Kidney (tissue), 14 donors: Measurements from ENCODE around the gene ADARB1. TPM values are rescaled to one million over a fixed set of nuclear protein-coding genes. Genes with fewer than 3 reads are reported as not detected.

ENCODE experiments used
- DNase-seq, 5 donors: peaks; one replicate each; pipeline ENCODE4 v3.0.0-alpha.2; 2013 to 2020
- FAIRE-seq: peaks from 2 replicates; lab custom pipeline; 2012; peaks lifted over from hg19 to GRCh38; lab: Jason Lieb, UNC
- H3K27ac ChIP-seq, 2 donors: one replicate each; pipeline ENCODE4 v1.7.0; 2013; ENCODE audit warnings: low read depth in 2 of 2, low read length in 2 of 2, inconsistent platforms in 1 of 2
- H3K27me3 ChIP-seq: one replicate; pipeline ENCODE4 v1.7.1; 2013; ENCODE audit warnings: low read length, inconsistent platforms; ENCODE audit not compliant: control insufficient read depth, insufficient read depth
- H3K36me3 ChIP-seq, 3 donors: one replicate each; pipeline versions ENCODE4 v1.7.0 to v1.7.1; 2013; ENCODE audit warnings: low read length in 3 of 3, control low read depth in 1 of 3, inconsistent platforms in 1 of 3; ENCODE audit not compliant: insufficient read depth in 3 of 3, control insufficient read depth in 2 of 3
- H3K4me1 ChIP-seq, 3 donors: one replicate each; pipeline versions ENCODE4 v1.7.0 to v1.7.1; 2013; ENCODE audit warnings: low read length in 3 of 3, inconsistent platforms in 1 of 3, low read depth in 1 of 3; ENCODE audit not compliant: control insufficient read depth in 2 of 3, insufficient read depth in 2 of 3
- H3K4me3 ChIP-seq, 3 donors: one replicate each; pipeline versions ENCODE4 v1.7.0 to v1.8.1; 2013; ENCODE audit warnings: low read length in 3 of 3, control low read depth in 1 of 3, inconsistent platforms in 1 of 3
- H3K9ac ChIP-seq, 3 donors: one replicate each; pipeline versions ENCODE4 v1.7.0 to v1.7.1; 2013; ENCODE audit warnings: low read length in 3 of 3, control low read depth in 1 of 3, inconsistent platforms in 1 of 3
- H3K9me3 ChIP-seq, 3 donors: one replicate each; pipeline versions ENCODE4 v1.7.0 to v1.7.1; 2013; ENCODE audit warnings: low read length in 3 of 3, control low read depth in 1 of 3, inconsistent platforms in 1 of 3; ENCODE audit not compliant: control insufficient read depth in 2 of 3, insufficient read depth in 1 of 3
- intact Hi-C: fragments of 100-400 bp; cut with DNase I; formaldehyde crosslinking; loops from one replicate; pipeline ENCODE4 v1.11.1; 2022
- polyA plus RNA-seq: library from polyadenylated mRNA; stranded (reverse); fragments of 350-450 nt; fragmentation: Illumina TruSeq; extraction: RNeasy Lipid Tissue Mini Kit (QIAGEN cat#74804); gene quantifications from one replicate; pipeline ENCODE4 v1.2.3, GENCODE V29; 2014; ENCODE audit warnings: low read depth, low replicate concordance; ENCODE audit not compliant: insufficient read depth
- total RNA-seq: library from RNA; stranded (reverse); fragmentation: NEBNext Ultra II Directional; extraction: Animal tissue kit (Norgen Biotek cat#: 25700); gene quantifications from one replicate; pipeline ENCODE4 v1.2.1, GENCODE V29; 2021
- TF ChIP-seq, protein P1 (sequence below): IDR thresholded peaks from 3 replicates; pipeline ENCODE4 v1.5.1; 2012; ENCODE audit warnings: mild to moderate bottlenecking, moderate library complexity, borderline replicate concordance; ENCODE audit not compliant: insufficient read depth; ENCODE audit errors: extremely low read depth
- donor health status: control.
- donor health status: control.
- donor health status: control.
- donor health status: control.
- donor health status: control.
- donor health status: DM: yes; HTN: yes; CAD: no.
- donor health status: Normal renal cell carcinoma (clear cell type).

Gene ADARB1
- total and polyA plus RNA-seq, 2 donors from 2014 or later: 6.7 to 34.9 TPM

DNA sequence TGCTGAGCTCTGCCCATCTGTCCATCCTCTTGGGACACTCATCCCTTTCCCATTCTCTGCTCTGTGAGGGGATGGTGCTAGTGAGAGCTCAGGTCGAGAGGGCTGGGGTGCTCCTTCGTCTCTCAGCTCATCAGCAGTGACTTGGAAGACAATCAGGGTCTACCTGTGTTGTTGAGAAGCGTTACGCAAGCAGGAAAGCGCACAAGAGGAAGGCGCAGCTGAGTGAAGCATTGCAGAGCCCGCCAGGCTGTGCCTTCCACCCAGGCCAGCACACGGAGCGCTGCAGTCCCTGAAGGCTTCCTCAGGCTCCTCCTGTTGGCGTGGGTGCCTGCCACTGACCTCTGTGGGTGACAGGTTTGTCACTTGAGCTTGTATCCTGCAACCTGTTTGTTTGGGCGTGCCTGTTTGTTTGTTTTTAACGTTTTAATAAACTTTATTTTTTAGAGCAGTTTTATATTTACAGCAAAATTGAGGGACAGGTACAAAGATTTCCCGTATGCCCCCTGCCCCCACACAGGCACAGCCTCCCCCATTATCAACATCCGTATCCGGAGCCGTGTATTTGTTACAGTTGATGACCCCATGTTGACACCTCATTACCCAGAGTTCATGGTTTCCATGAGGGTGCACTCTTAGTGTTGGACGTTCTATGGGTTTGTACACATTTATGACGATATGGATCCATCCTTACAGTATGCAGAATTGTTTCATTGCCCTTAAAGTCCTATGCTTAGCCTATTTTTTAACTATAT lies 36.7 kb downstream of the ADARB1 start:
- DNase-seq (no peak), FAIRE-seq (no peak)
- no peak overlapping the region for H3K9ac ChIP-seq
- no peak overlapping the region for H3K4me3 ChIP-seq
- peaks cover 0 to 12% (median 0%) of the 10 kb centered on the region in 3 donors for H3K4me1 ChIP-seq
- no peaks in the 10 kb centered on the region for H3K9me3 ChIP-seq
- TF ChIP-seq, protein P1, sequence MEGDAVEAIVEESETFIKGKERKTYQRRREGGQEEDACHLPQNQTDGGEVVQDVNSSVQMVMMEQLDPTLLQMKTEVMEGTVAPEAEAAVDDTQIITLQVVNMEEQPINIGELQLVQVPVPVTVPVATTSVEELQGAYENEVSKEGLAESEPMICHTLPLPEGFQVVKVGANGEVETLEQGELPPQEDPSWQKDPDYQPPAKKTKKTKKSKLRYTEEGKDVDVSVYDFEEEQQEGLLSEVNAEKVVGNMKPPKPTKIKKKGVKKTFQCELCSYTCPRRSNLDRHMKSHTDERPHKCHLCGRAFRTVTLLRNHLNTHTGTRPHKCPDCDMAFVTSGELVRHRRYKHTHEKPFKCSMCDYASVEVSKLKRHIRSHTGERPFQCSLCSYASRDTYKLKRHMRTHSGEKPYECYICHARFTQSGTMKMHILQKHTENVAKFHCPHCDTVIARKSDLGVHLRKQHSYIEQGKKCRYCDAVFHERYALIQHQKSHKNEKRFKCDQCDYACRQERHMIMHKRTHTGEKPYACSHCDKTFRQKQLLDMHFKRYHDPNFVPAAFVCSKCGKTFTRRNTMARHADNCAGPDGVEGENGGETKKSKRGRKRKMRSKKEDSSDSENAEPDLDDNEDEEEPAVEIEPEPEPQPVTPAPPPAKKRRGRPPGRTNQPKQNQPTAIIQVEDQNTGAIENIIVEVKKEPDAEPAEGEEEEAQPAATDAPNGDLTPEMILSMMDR: no peak
- no peaks in the 10 kb centered on the region for H3K27me3 ChIP-seq
- intact Hi-C loops: no loop called here
- no peak overlapping the region for H3K27ac ChIP-seq
- no peaks in the 10 kb centered on the region for H3K36me3 ChIP-seq

DNA sequence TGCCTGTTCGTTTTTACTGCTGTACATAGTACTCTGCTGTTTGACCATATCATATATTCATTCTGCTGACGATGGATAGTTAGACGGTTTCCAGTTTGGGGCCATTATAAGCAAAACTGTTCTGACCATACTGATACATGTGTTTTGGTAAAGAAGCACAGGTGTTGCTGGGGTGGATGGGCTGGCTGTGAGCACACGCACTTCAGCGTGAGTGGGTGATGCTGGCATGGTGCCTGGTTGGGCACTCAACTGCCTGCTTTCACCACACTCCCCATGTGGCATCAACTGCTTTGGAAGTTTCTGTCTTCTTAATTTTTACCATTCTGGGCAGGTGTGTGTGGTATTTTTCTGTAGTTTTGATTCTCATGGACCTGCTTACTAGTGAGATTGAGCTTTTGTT lies 37.3 kb downstream of the ADARB1 start:
- no peak for FAIRE-seq
- H3K4me1 ChIP-seq: peaks cover 0 to 12% (median 0%) of the 10 kb centered on the region in 3 donors
- TF ChIP-seq, protein P1: no peak
- no peaks in the 10 kb centered on the region for H3K36me3 ChIP-seq
- H3K27me3 ChIP-seq: no peaks in the 10 kb centered on the region
- intact Hi-C loops: no loop called here
- no peak overlapping the region for H3K4me3 ChIP-seq
- H3K9me3 ChIP-seq: no peaks in the 10 kb centered on the region
- no peak for DNase-seq
- H3K9ac ChIP-seq: no peak overlapping the region
- no peak overlapping the region for H3K27ac ChIP-seq

DNA sequence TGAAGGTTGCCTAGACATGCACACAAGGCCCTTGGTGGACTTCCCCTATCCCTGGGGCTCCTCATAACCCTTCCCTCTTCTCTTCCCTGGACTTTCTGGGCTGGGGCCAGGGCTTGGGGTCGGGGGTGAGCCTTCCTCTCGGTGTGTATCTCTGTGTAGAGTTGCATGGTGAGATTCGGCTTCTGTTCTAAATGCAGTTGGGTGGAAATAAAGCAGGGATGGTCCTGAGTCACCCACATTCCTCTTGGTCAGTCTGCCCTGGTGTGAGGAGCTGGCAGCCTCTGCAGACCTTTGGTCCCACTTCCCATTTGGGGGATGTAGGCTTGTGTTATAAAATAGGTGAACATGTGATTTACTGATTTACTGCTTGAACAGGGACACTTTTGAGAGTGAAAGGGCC lies 38.0 kb downstream of the ADARB1 start:
- FAIRE-seq (no peak), DNase-seq (no peak)
- Histone ChIP-seq H3K27ac (no peak overlapping the region), H3K27me3 (no peaks in the 10 kb centered on the region), H3K36me3 (no peaks in the 10 kb centered on the region), H3K4me3 (no peak overlapping the region), H3K4me1 (peaks cover 0 to 12% (median 0%) of the 10 kb centered on the region in 3 donors), H3K9ac (no peak overlapping the region), H3K9me3 (no peaks in the 10 kb centered on the region)
- TF ChIP-seq, protein P1: no peak
- intact Hi-C loops: no loop called here
